Measurements from ENCODE around the gene MFN1.

The MFN1 gene

DNA sequence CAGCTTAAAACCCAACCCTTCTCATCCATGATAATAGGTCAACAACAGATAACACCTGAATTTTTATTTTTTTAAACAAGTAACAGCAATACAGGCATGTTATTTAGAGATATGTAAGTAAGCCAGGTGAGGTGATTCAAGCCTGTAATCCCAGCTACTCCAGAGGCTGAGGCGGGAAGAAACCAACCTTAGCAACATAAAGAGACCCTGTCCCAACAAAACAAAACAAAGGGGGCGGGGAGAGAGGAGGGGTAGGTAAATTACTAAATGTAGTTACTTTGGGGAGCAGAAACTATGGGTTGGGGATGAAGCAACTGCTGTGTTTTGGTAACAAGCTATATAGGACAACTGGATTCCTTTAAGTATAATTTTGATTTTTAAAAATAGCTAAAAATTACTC, 56.8 kb downstream of the MFN1 start:
- H3K27ac ChIP-seq (ENCODE audit: low read length), result no peak overlapping the region
- no peaks in the 10 kb centered on the region for H3K27me3 ChIP-seq (ENCODE audit: low read depth, low read length)
- no peak overlapping the region for H3K4me2 ChIP-seq (ENCODE audit: low read length)
- H4K20me1 ChIP-seq (ENCODE audit: insufficient read depth, low read length), result no peaks in the 10 kb centered on the region
- H3K9me3 ChIP-seq (ENCODE audit: insufficient read depth, low read length), result no peaks in the 10 kb centered on the region
- no peak overlapping the region for H2AFZ ChIP-seq (ENCODE audit: low read depth, low read length)
- no peaks in the 10 kb centered on the region for H3K4me1 ChIP-seq (ENCODE audit: low read length)
- H3K9ac ChIP-seq (ENCODE audit: low read length), result no peak overlapping the region
- TF ChIP-seq, protein P1, sequence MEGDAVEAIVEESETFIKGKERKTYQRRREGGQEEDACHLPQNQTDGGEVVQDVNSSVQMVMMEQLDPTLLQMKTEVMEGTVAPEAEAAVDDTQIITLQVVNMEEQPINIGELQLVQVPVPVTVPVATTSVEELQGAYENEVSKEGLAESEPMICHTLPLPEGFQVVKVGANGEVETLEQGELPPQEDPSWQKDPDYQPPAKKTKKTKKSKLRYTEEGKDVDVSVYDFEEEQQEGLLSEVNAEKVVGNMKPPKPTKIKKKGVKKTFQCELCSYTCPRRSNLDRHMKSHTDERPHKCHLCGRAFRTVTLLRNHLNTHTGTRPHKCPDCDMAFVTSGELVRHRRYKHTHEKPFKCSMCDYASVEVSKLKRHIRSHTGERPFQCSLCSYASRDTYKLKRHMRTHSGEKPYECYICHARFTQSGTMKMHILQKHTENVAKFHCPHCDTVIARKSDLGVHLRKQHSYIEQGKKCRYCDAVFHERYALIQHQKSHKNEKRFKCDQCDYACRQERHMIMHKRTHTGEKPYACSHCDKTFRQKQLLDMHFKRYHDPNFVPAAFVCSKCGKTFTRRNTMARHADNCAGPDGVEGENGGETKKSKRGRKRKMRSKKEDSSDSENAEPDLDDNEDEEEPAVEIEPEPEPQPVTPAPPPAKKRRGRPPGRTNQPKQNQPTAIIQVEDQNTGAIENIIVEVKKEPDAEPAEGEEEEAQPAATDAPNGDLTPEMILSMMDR (IDR thresholded peaks at IDR 0.05; ENCODE audit: low read depth, low read length), result no peak
- no peak for TF ChIP-seq EZH2phosphoT487 (IDR thresholded peaks at IDR 0.05; ENCODE audit: low read depth)
- H3K36me3 ChIP-seq (replicated peaks; ENCODE audit: low read depth, low read length), result peaks cover 13% of the 10 kb centered on the region
- no peaks in the 10 kb centered on the region for H3K79me2 ChIP-seq (ENCODE audit: low read length)
- no peak overlapping the region for H3K4me3 ChIP-seq (ENCODE audit: low read length)

GRCh38 chr3:179410331-179410730, 62.8 kb downstream of the MFN1 start:
- TF ChIP-seq EZH2phosphoT487 (IDR thresholded peaks at IDR 0.05; ENCODE audit: low read depth), result no peak
- TF ChIP-seq, protein P1 (IDR thresholded peaks at IDR 0.05; ENCODE audit: low read depth, low read length), result peak; percentile 39
- Histone ChIP-seq H3K4me2 (ENCODE audit: low read length) (no peak overlapping the region), H3K36me3 (replicated peaks; ENCODE audit: low read depth, low read length) (no peaks in the 10 kb centered on the region), H3K9me3 (ENCODE audit: insufficient read depth, low read length) (no peaks in the 10 kb centered on the region), H4K20me1 (ENCODE audit: insufficient read depth, low read length) (no peaks in the 10 kb centered on the region), H3K4me1 (ENCODE audit: low read length) (no peaks in the 10 kb centered on the region), H3K9ac (ENCODE audit: low read length) (no peak overlapping the region), H3K4me3 (ENCODE audit: low read length) (no peak overlapping the region), H3K79me2 (ENCODE audit: low read length) (no peaks in the 10 kb centered on the region), H3K27me3 (ENCODE audit: low read depth, low read length) (no peaks in the 10 kb centered on the region), H3K27ac (ENCODE audit: low read length) (no peak overlapping the region), H2AFZ (ENCODE audit: low read depth, low read length) (no peak overlapping the region)

DNA sequence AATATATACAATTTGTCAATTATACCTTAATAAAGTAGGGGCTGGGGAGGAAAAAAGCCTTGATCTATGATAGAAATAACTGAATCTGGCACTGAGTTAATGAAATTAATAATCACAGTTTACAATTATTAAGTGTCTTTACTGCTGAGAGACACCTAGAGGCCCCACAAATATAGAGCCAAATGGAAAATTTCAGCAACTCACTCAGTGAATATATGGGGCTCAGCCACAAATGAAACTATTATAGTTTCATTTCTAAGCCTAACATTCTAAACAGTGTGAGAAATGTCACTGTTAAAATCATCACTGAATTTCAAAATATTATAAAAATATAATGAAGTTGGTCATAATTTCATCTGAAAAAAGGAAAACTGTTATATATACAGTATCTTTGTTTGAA, 63.5 kb downstream of the MFN1 start:
- Histone ChIP-seq H3K4me3 (ENCODE audit: low read length) (no peak overlapping the region), H3K9ac (ENCODE audit: low read length) (no peak overlapping the region), H3K9me3 (ENCODE audit: insufficient read depth, low read length) (no peaks in the 10 kb centered on the region)

GRCh38 chr3:179414804-179415203, 67.3 kb downstream of the MFN1 start:
- no peak overlapping the region for H2AFZ ChIP-seq (ENCODE audit: low read depth, low read length)
- H3K27me3 ChIP-seq (ENCODE audit: low read depth, low read length), result no peaks in the 10 kb centered on the region
- H3K4me2 ChIP-seq (ENCODE audit: low read length), result no peak overlapping the region
- no peak overlapping the region for H3K4me3 ChIP-seq (ENCODE audit: low read length)
- no peak for TF ChIP-seq EZH2phosphoT487 (IDR thresholded peaks at IDR 0.05; ENCODE audit: low read depth)
- TF ChIP-seq, protein P1 (IDR thresholded peaks at IDR 0.05; ENCODE audit: low read depth, low read length), result no peak
- no peak overlapping the region for H3K9ac ChIP-seq (ENCODE audit: low read length)
- no peaks in the 10 kb centered on the region for H3K79me2 ChIP-seq (ENCODE audit: low read length)
- no peak overlapping the region for H3K27ac ChIP-seq (ENCODE audit: low read length)
- no peaks in the 10 kb centered on the region for H3K36me3 ChIP-seq (replicated peaks; ENCODE audit: low read depth, low read length)
- H4K20me1 ChIP-seq (ENCODE audit: insufficient read depth, low read length), result no peaks in the 10 kb centered on the region
- H3K4me1 ChIP-seq (ENCODE audit: low read length), result no peaks in the 10 kb centered on the region
- H3K9me3 ChIP-seq (ENCODE audit: insufficient read depth, low read length), result no peaks in the 10 kb centered on the region

More for the DNA sequence above, 63.5 kb downstream of the MFN1 start:
- H3K36me3 ChIP-seq (replicated peaks; ENCODE audit: low read depth, low read length), result no peaks in the 10 kb centered on the region
- no peak overlapping the region for H3K27ac ChIP-seq (ENCODE audit: low read length)
- no peak overlapping the region for H2AFZ ChIP-seq (ENCODE audit: low read depth, low read length)
- no peaks in the 10 kb centered on the region for H4K20me1 ChIP-seq (ENCODE audit: insufficient read depth, low read length)
- no peaks in the 10 kb centered on the region for H3K27me3 ChIP-seq (ENCODE audit: low read depth, low read length)
- TF ChIP-seq, protein P1 (IDR thresholded peaks at IDR 0.05; ENCODE audit: low read depth, low read length), result no peak
- no peak for TF ChIP-seq EZH2phosphoT487 (IDR thresholded peaks at IDR 0.05; ENCODE audit: low read depth)
- H3K4me1 ChIP-seq (ENCODE audit: low read length), result no peaks in the 10 kb centered on the region
- no peak overlapping the region for H3K4me2 ChIP-seq (ENCODE audit: low read length)
- H3K79me2 ChIP-seq (ENCODE audit: low read length), result no peaks in the 10 kb centered on the region

Measured in OCI-LY3 (cell line).